IPS-15b (cell line): Measurements from ENCODE around the gene TXNDC11.
A peak's percentile ranks its signal among the peaks of the same experiment; 100 is the strongest.

Experiments used
- H3K27me3 ChIP-seq: one replicate; pipeline ENCODE4 v1.6.1; 2013; ENCODE audit warnings: low read length; ENCODE audit not compliant: control insufficient read depth, insufficient read depth
- H3K36me3 ChIP-seq: one replicate; pipeline ENCODE4 v1.6.1; 2013; ENCODE audit warnings: low read length; ENCODE audit not compliant: control insufficient read depth, insufficient read depth
- H3K4me1 ChIP-seq: one replicate; pipeline ENCODE4 v1.6.1; 2013; ENCODE audit warnings: mild to moderate bottlenecking, low read length; ENCODE audit not compliant: control insufficient read depth, insufficient read depth
- H3K4me3 ChIP-seq: one replicate; pipeline ENCODE4 v1.5.1; 2013; ENCODE audit warnings: low read depth, low read length
- H3K9ac ChIP-seq: one replicate; pipeline ENCODE4 v1.6.1; 2013; ENCODE audit warnings: low read depth, mild to moderate bottlenecking, low read length
- H3K9me3 ChIP-seq: one replicate; pipeline ENCODE4 v1.6.1; 2013; ENCODE audit warnings: mild to moderate bottlenecking, low read length; ENCODE audit not compliant: control insufficient read depth, insufficient read depth

The TXNDC11 gene

DNA sequence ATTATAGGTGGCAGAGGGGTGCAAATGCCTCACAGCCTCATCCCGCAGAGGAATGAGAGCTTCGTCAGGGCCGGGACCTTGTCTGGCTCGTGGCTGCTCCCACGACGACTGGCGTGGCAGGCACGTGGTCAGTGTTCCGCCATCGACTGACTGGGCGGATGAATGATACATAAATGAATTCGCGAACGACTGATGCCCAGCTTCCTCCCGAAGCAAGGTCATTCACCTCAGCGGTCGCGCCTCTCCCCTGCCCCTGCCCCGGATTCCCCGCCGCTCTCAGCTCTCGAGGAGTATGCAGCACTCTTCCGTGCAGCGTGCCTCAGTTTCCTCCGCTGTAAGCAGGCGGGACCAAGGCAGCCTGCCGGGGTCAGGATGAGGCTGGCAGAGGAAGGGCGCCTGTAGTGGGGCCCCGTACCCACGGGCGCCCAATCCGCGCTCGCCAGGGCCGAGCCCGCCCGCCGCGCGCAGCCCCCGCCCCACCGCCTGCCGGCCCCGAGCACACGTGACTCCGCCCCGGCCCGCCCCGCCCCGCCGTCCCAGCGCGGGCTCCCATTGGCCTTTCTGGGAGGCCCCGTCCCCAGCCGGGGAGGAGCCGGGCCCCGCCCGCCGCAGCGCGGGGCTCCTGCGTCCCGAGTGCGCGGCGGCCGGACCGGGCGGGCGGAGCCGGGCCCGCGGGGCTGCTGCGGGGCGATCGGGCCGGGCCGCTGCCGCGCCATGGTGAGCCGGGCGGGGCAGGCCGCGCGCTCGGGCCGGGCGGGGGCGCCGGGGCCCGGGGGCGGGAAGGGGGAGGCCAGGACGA, 74.6 kb downstream of the TXNDC11 start, which contains the start of gene SNN:
Gene SNN, plus strand, starts transcription at position 632 of the 799 bp plus-strand sequence. CDS start 7,605 bp downstream, outside the sequence.
- peaks cover 18% of the 10 kb centered on the region for H3K4me1 ChIP-seq
- peaks cover 4% of the 10 kb centered on the region for H3K36me3 ChIP-seq
- H3K9me3 ChIP-seq, result no peaks in the 10 kb centered on the region
- peak within 1 kb of the TSS; percentile 69 for H3K4me3 ChIP-seq
- peaks cover 2% of the 10 kb centered on the region for H3K27me3 ChIP-seq
- H3K9ac ChIP-seq, result peak within 1 kb of the TSS; percentile 60

- Histone ChIP-seq H3K36me3 (peaks cover 4% of the 10 kb centered on the region), H3K9me3 (no peaks in the 10 kb centered on the region), H3K9ac (no peak overlapping the region), H3K27me3 (peaks cover 2% of the 10 kb centered on the region), H3K4me1 (peaks cover 18% of the 10 kb centered on the region), H3K4me3 (peak overlapping the region; percentile 56)
Measured at GRCh38 chr16:11667221-11667823, 75.3 kb downstream of the TXNDC11 start.

- Histone ChIP-seq H3K4me1 (peaks cover 16% of the 10 kb centered on the region), H3K27me3 (peaks cover 2% of the 10 kb centered on the region), H3K9ac (peak overlapping the region; percentile 54), H3K36me3 (peaks cover 4% of the 10 kb centered on the region), H3K9me3 (no peaks in the 10 kb centered on the region), H3K4me3 (no peak overlapping the region)
Measured at GRCh38 chr16:11666103-11667055, 76.3 kb downstream of the TXNDC11 start.

GRCh38 chr16:11665071-11665491, 77.6 kb downstream of the TXNDC11 start:
- Histone ChIP-seq H3K9me3 (no peaks in the 10 kb centered on the region), H3K4me1 (peaks cover 13% of the 10 kb centered on the region), H3K4me3 (no peak overlapping the region), H3K36me3 (no peaks in the 10 kb centered on the region), H3K9ac (no peak overlapping the region), H3K27me3 (peaks cover 2% of the 10 kb centered on the region)

GRCh38 chr16:11662582-11662981, 80.1 kb downstream of the TXNDC11 start:
- Histone ChIP-seq H3K9me3 (no peaks in the 10 kb centered on the region), H3K4me1 (peaks cover 6% of the 10 kb centered on the region), H3K36me3 (no peaks in the 10 kb centered on the region), H3K4me3 (no peak overlapping the region), H3K9ac (no peak overlapping the region), H3K27me3 (peaks cover 2% of the 10 kb centered on the region)

GRCh38 chr16:11660565-11660964, 82.1 kb downstream of the TXNDC11 start:
- no peaks in the 10 kb centered on the region for H3K9me3 ChIP-seq
- no peak overlapping the region for H3K9ac ChIP-seq
- H3K36me3 ChIP-seq, result no peaks in the 10 kb centered on the region
- H3K27me3 ChIP-seq, result no peaks in the 10 kb centered on the region
- H3K4me3 ChIP-seq, result no peak overlapping the region
- peaks cover 6% of the 10 kb centered on the region for H3K4me1 ChIP-seq

GRCh38 chr16:11658896-11659708, 83.6 kb downstream of the TXNDC11 start:
- no peaks in the 10 kb centered on the region for H3K36me3 ChIP-seq
- H3K9ac ChIP-seq, result peak overlapping the region; percentile 55
- no peaks in the 10 kb centered on the region for H3K27me3 ChIP-seq

DNA sequence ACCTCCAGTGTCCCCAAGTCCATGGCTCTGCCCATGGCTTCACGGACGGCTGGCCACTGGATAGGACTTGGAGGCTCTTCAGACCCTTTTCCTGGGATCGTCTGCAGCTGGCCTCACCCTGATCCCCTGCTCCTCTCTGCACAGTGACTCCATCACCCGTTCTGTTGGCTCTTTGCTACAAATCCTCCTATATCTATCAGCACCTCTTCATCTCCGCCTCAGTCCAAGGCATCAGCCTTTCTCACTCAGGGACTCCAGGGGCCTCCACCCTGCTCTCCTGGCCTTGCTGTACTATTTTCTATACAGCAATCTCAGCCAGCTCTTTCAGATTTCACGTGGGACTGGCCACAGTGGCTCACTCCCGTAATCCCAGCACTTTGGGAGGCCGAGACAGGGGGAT, 85.1 kb downstream of the TXNDC11 start:
- Histone ChIP-seq H3K9me3 (no peaks in the 10 kb centered on the region), H3K36me3 (no peaks in the 10 kb centered on the region), H3K4me1 (no peaks in the 10 kb centered on the region), H3K27me3 (no peaks in the 10 kb centered on the region), H3K9ac (no peak overlapping the region), H3K4me3 (no peak overlapping the region)

More at GRCh38 chr16:11658896-11659708, 83.6 kb downstream of the TXNDC11 start:
- Histone ChIP-seq H3K4me1 (no peaks in the 10 kb centered on the region), H3K9me3 (no peaks in the 10 kb centered on the region), H3K4me3 (no peak overlapping the region)

DNA sequence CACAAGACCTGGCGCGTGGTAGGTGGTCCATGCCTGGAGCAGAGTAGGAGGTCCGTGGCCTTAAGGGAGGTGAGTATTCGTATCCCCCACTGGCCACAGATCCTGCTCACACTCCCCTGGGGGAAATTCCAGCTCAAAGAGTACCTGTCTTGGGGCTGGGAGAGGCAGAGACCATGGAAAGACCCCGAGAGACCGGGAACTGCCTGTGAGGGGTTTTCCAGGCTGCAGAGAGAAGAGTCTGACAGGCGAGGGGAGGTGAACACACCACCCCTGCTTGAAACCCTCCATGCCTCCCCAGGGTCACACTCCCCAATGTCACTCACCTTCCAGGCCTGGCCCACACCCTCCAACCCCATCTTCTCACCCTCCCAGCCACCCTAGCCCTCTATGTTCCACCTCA, 87.0 kb downstream of the TXNDC11 start:
- H3K9me3 ChIP-seq, result no peaks in the 10 kb centered on the region
- no peak overlapping the region for H3K9ac ChIP-seq
- no peaks in the 10 kb centered on the region for H3K27me3 ChIP-seq

DNA sequence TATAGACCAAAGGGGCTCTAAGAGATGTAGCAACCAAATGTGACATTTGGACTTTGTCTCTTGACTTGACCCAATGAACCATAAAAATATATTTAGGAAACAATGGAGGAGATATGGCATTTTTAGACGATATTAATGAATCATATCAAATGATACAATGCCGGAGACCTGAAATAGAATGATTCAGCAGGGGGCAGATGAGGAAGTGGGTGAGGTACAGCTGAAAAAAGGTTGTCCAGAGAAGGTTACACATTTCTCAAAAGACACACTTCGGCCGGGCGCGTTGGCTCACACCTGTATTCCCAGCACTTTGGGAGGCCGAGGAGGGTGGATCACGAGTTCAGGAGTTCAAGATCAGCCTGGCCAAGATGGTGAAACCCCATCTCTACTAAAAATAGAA, 90.9 kb downstream of the TXNDC11 start:
- Histone ChIP-seq H3K4me1 (no peaks in the 10 kb centered on the region), H3K36me3 (no peaks in the 10 kb centered on the region), H3K4me3 (no peak overlapping the region), H3K27me3 (no peaks in the 10 kb centered on the region), H3K9ac (no peak overlapping the region), H3K9me3 (no peaks in the 10 kb centered on the region)

More for the DNA sequence above, 87.0 kb downstream of the TXNDC11 start:
- Histone ChIP-seq H3K4me1 (no peaks in the 10 kb centered on the region), H3K36me3 (no peaks in the 10 kb centered on the region), H3K4me3 (no peak overlapping the region)
